HG03460 (cell line): Measurements from ENCODE around the gene THAP7.
"Not testable (repeated sequence)": the region's sequence is repeated elsewhere in the genome, so short reads cannot be mapped to it uniquely, and the experiment has no call there.

Experiments used
- ATAC-seq: cut with Tn5 transposase; IDR thresholded peaks from one replicate; pipeline ENCODE4 v1.9.1; 2021; ENCODE audit not compliant: unreplicated experiment

The THAP7 gene

DNA sequence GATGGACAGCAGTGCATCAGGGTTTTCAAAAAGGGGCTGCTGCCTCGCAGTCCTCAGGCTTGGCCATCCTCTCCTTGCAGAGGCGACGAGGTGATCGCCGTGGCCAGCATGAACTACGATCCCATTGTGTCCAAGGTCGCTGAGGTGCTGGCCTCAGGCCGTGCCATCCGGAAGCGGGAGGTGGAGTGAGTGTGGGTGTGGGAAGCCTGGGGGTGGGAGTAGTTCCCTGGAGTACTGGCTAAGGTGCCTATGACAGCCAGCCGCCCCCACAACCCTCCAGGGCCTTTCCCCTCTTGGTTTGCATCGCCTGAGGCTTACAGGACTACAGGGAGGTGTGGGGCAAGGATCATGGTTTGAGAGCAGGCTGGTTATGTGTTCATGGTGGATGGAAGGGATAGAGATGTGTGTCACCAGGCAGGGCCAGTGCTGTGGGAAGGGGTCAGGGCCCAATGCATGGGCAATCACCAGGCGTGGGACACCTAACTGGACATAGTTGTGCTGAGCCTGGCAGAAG, 21.9 kb downstream of the THAP7 start:
- ATAC-seq = no peak

DNA sequence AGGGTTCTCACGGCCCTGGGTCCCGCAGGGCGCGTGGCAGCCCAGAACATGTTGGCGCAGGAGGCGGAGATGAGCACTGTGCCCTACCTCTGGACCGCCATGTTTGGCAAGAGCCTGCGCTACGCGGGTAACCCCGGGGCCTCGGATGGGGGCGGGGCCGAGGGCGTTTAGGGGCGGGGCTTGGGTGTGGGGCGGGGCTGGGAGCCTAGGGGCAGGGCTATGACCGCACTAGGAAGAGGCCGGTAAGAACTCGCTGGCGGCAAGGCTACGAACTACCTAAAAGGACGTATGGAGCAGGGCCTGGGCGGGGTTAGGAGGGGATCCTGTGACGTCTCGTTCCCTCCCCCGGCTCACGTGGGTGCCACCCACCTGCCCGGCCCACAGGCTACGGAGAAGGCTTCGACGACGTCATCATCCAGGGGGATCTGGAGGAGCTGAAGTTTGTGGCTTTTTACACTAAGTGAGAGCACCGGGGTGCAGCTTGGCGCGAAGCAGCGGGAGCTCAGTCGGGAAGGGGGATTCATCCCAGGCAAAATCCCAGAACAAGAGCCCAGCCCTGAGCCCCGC, 22.6 kb downstream of the THAP7 start:
- ATAC-seq = no peak

DNA sequence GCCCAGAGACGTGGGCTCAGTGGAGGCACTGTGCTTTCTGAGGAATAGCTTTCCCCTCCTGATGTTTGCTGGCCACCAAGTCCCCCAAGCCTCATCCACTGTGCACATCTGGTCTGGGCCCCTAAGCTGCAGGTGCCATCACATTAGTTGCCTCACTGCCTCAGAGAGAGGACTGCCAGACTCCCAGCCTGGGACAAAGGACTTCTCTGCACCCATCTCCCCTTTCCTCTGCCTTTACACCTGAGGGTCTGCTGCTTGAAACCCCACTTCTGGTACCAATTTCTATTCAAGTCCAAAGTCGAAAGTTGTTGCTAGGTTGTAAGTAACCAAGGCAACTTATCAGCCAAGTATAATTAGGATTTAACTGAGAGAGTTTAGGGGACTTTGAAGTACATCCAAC, 23.5 kb downstream of the THAP7 start:
- no peak for ATAC-seq

DNA sequence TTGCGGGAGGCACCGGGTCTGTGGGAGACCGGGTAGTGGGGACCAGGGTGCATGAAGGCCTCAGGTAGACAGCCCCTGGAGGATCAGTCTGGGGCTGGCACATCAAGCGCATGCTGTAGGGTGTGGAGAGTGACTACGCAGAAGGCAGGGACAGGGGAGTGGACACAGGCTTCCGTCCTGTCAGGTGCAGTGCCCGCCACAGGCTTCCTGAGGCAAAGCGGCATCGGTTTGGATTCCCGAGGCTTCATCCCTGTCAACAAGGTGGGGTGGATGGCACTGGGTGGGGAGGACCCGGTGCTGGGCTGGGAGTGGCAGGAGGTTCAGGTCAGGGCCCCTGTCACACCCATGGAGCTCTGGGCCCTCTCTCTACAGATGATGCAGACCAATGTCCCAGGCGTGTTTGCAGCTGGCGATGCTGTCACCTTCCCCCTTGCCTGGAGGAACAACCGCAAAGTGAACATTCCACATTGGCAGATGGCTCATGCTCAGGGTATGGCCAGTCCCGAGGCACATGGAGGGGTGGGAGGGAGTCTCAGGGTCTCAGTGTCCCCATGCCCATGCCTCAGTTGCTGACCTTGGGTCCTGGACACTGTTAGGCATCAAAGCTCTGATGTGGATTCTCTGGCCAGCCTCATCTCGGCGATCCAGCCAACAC, 24.3 kb downstream of the THAP7 start:
- ATAC-seq = no peak

DNA sequence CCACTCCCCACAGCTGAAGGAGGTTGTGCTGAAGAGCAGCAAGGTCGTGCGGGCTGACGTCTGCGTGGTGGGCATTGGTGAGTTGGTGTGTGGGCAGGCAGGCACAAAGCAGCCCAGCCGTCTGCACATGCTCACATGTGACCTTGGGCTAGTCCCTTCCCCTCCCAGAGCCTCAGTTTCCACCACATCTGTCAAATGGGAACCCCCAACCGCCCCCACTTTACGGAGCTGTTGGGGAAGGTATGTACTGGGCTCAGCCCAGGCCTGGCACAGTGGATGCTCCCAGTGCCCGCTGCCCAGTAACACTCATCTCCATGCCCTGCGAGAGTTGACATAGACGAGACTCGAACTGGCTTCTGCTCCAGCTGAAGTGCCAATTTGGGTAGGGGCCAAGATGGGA, 24.9 kb downstream of the THAP7 start:
- ATAC-seq = no peak

DNA sequence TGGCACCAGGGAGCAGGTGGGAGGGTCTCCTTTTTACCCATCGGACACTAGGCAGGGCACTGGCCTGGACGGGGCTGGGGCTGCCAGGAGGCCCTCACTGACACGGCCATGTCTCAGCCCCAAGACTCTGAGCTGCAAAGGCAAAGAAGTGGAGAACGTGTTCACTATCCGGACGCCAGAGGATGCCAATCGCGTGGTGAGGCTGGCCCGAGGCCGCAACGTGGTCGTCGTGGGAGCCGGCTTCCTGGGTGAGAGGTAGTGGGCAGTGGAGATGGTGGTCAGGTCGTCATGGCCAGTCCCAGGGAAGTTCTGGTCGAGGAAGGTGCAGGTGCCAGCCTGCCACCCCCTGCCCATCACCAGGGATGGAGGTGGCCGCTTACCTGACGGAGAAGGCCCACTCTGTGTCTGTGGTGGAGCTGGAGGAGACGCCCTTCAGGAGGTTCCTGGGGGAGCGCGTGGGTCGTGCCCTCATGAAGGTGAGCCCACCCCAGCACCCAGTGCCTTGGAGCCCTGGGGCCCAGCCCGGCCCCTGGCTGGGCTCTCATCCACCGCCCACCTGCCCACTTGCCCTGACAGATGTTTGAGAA, 25.5 kb downstream of the THAP7 start:
- no peak for ATAC-seq

DNA sequence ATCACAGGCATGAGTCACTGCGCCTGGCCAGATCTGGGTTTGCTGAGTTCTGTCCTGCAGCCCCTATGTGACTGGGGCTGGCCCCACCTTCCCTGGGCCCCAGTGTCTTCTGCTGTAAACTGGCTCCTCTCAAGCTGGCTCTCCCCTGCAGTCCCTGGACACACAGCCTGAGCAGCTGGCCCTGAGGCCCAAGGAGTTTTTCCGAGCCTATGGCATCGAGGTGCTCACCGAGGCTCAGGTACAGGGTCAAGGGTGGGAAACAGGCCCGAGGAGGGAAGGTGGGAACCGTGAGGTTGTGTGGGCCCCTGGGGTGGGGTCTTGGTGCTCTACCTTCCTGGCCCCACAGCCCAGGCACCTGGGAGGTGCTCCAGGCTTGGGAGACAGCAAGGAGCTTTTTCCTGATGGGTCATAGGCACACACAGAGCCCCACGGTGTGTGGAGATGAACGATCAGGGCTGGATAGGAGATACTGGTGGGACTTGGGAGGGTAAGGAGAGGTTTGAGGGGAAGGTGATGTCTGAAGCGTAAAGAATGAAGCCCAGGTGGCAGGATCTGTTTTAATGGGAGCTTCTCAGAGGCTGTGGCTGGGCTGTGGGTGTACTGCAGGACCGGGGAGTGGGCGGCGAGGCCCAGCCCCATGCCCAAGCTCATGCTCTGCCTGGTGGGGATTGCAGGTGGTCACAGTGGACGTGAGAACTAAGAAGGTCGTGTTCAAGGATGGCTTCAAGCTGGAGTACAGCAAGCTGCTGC, 26.2 kb downstream of the THAP7 start:
- no peak for ATAC-seq

DNA sequence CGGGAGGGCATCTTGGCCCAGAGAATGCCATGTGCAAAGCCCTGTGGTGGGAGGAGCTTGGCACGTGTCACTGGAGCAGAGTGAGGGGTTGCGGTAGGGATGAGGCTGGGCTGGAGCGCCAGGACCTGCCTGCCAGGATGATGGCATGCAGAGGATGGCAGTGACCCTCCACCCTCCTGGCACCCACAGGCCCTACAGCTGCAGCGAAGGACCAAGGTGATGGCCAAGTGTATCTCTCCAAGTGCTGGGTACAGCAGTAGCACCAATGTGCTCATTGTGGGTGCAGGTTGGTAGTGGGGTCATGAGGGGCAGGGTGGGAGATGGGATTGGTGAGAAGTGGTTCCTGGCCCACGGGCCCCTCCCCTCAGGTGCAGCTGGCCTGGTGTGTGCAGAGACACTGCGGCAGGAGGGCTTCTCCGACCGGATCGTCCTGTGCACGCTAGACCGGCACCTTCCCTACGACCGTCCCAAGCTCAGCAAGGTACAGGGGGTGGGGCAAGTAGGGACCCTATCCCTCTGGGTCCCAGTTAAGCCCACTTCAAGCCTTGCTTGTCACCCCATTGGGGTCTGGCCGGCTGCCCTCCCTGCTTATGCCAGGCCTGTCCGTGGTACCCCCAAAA, 27.5 kb downstream of the THAP7 start:
- no peak for ATAC-seq

DNA sequence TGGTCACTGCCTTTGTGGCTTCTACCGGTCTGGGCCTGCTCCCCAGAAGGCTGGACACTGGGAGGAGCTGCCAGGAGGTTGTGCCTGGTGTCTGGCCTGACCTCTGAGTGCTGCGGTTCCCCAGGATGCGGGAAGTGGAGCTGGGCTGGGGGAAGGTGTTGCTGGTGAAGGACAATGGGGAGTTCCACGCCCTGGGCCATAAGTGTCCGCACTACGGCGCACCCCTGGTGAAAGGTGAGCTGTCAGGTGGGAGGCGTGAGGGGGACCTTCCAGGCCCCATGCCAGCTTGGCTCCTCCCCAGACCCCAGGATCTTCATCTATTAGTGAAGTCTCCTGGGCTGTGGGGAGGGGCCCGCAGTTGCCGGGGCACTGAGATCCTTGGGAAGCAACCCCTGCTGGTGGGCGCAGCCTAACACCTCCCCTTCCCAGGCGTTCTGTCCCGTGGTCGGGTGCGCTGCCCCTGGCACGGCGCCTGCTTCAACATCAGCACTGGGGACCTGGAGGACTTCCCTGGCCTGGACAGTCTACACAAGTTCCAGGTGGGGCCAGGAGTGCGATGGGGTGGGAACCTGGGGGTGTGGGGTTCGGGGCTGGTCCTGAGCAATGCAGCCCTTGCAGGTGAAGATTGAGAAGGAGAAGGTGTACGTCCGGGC, 28.2 kb downstream of the THAP7 start:
- ATAC-seq = no peak

DNA sequence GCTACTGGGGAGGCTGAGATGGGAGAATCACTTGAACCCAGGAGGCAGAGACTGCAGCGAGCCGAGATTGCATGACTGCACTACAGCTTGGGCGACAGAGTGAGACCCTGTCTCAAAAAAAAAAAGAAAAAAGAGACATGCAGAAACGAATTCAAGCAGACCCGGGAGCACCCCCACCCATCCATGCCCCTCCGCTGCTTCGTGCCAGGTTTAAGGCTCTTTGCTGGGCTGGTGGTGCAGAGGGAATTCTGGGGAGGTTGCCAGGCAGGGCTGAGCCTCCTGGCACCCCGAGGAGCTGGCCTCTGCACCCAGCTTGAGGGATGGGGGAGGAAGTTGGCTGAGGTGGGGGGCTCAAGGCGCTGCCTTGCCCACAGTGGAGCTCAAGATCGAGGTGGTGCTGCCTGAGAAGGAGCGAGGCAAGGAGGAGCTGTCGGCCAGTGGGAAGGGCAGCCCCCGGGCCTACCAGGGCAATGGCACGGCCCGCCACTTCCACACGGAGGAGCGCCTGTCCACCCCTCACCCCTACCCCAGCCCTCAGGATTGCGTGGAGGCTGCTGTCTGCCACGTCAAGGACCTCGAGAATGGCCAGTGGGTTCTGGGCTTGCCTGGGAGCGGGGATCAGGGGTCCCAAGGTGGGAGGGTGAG, 28.9 kb downstream of the THAP7 start:
- ATAC-seq = no peak

DNA sequence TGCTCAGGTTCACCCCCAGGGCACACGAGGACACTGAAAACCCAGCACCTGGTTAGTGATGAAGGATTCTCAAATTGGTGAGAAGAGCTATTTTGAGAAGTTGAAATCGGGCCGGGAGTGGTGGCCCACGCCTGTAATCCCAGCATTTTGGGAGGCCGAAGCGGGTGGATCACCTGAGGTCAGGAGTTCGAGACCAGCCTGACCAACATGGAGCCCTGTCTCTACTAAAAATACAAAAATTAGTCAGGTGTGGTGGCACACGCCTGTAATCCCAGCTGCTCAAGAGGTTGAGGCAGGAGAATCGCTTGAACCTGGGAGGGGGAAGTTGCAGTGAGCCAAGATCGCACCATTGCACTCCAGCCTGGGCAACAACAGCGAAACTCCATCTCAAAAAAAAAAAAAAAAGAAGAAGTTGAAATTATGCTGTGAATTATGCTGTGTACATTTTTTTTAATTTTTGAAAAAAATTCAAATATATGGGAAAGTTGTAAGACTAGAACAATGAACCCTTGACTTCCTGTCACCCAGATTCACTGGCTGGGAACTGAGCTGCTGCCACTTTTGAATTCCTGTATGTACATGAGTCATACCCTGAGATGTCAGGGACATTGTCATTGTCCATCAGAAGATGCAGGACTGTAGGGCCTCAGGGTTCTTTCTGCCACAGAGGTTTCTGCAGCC, 29.8 kb downstream of the THAP7 start:
- not testable (repeated sequence) for ATAC-seq

DNA sequence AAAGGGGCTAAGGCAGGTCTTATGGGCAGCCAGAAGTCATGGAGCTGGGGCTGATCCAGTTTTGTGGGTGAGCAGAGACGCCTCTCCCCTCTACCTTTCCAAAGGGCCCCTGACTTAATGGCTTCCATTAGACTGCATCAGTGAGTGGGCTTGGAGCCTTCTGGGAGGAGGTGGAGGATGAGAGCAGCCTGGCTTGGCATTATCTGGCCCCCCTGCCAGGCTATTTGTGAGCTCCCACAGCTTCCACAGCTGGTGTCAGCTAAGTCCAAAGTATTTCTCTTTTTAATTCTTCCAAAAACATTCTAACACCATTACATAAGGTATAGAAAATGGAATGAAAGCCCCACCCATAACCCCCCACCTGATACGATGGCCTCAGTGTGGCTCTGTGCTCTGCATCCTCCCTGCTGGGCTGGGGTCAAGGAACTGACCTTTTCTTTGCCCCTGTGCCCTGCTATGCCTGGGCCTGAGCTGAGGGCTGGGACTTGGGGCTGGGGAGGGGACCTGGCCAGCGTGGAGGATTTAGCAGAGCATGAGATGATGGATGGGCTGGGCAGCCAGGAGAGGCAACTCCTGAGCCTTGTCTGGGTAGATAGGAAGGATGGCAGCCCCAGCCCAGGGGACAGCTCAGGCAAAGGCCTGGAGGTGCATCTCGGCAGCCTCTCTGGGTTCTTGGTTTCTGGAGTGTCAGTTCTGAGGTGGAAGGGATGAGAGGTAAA, 30.8 kb downstream of the THAP7 start:
- no peak for ATAC-seq

DNA sequence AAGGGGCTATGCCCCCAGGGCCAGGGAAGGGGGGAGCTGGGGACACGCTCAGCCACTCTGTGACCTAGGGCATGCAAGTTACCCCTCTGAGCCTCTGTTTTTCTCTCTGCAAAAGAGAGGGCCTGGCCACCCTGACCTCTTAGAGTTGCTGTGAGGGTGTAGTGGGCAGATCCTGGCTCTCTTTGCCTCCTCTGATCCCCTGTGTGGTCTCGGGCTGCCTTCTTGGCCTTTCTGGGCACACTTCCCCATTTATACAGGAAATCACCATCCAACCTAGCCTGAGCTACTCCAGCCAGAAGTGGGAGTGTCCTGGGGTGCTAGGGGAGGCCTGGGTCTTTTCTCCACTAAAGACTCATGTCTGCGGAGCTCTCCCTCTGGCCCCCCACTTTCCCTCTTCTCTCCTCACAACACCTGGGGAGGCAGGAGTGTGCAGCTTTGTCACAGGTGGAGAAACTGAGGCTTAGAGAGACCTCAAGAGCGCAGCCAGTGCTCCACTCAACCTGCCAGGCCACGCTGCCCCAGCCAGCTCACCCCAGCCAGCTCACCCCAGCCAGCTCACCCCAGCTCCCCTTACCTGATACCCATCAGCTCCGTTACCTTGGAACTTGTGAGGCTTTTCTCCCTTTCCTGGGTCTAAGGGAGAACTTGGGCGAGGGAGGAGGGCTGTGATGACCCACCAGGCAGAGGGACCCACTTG, 33.5 kb downstream of the THAP7 start:
- ATAC-seq = no peak

DNA sequence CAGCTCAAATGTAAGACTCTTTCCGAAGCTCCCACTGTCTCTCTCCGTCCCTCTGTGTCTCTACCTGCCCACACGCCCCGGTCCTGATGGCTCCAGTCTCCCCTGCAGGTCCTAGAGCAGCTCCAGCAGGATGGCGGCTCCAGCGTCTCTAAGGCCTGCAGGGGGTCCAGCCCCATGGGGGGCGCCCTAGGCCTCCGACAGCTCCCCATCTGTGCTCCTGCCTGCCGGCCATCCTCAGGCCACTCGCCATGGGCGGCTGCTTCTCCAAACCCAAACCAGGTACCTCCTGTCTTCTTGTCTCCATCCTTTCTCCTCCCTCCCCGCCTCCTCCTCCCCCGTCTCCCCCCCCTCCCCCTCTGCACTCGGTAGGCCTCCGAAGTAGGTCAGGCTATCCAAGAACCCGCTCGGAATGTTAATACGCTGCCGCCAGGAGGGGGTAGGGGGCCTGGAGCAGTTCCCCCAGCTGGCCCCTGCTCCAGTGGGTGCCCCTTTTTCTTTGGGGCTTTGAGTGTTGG, 34.2 kb downstream of the THAP7 start:
- ATAC-seq = no peak

DNA sequence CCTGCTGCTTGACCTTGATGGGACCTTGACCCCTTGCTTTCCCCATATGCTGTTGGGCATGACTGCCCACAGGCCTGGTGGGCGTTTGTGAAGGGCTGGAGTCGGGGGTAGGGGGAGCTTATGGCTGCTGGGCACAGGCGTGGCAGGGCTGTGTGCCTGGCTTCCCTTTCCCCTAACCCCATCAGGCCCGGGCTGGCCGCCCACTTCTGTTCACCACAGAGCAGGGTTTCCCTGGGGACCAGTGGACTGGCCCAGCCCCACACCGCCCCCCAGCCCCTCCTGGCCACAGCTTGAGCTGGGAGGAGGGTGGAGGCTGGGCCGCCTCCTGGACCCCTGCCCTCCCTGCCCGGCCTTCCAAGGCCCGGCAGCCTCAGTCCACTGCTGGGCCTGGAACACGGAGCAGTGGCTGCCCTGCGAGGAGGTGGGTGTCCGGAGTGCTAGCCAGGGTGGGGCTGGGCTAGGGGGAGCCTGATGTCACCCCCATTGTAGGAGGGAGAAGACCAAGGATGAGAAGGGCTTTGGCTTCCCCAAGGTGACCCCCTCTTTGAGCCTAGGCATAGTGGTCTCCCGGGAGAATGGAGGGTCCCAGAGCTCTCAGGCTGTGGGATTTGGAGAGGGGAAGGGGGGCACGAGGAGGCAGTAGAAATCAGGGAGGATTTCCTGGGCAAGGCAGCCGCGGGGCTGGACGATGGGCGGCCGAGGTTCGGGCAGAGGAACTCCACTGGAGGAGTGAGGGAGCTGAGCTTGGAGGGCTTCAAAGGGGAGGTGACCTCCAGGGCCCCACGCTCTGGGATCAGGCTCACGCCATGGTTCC, 34.8 kb downstream of the THAP7 start, which contains the start of gene AIFM3:
TSS of gene AIFM3 (plus strand) at position 373 of the 814 bp plus-strand sequence. CDS start 690 bp downstream, outside the sequence.
- no peak for ATAC-seq

DNA sequence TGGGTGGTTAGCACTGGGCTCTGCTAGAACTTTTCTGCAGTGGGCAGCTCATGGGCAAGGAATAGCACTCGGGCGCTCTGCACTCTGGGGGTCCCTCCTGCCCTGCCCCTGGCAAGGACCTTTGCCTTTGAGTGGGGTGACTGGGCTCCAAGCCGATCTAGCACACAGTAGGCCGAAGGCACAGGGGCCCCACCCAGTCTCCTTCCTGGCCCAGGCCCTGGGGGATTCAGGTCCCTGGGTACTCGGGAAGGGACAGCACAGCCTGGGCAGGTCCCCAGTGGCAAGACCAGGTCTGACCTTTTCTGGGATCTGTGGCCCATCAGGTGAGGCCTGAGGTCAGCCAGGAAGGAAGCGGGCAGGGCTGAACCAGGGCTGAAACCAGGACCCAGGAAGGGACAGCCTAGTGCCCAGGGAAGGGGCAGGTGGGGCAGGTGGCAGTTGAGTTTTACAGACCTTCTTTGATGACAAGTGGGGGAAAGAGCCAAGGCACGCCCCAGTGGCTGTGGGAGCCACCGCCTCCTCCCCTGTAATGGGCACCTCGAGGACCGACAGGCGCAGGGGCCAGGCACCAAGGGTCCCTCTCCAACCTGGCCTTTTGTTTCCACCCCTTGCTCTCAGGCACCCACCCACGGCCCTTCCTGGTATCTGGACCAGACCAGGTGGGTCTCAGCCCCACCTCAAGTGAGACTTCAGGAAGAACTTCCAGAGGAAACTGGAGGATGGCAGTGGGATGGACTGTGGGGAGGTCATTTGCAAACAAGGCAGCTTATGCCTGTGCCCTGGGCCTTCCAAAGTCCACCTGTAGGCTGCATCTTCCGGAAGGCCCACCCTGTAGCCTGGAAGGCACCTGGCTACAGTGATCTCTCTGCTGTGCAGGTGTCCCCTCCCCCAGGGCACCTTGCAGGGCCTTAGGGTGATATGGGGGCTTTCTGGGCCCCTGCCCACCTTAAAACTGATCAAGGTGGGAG, 35.7 kb downstream of the THAP7 start:
- ATAC-seq = no peak
